Chondrocyte (in vitro differentiated cells): Measurements from ENCODE around the gene LPIN1. TPM values are rescaled to one million over a fixed set of nuclear protein-coding genes. Genes with fewer than 3 reads are reported as not detected.

Experiments used
- DNase-seq: peaks from one replicate; pipeline ENCODE4 v3.0.0; 2021; ENCODE audit warnings: mixed read lengths, low spot score
- H3K27ac Mint-ChIP-seq: one replicate; pipeline ENCODE4 v1.8.0; 2021; ENCODE audit warnings: mild to moderate bottlenecking, moderate library complexity, mixed read lengths; ENCODE audit not compliant: unreplicated experiment
- H3K27me3 Mint-ChIP-seq: 2 replicates; pipeline ENCODE4 v1.8.0; 2021; ENCODE audit warnings: low read depth, mixed read lengths
- H3K36me3 Mint-ChIP-seq: 2 replicates; pipeline ENCODE4 v1.8.0; 2021; ENCODE audit warnings: low read depth, mixed read lengths
- H3K4me1 Mint-ChIP-seq: 2 replicates; pipeline ENCODE4 v1.8.0; 2021; ENCODE audit warnings: low read depth, mild to moderate bottlenecking, mixed read lengths
- H3K4me3 Mint-ChIP-seq: one replicate; pipeline ENCODE4 v1.8.0; 2021; ENCODE audit warnings: mild to moderate bottlenecking, moderate library complexity, mixed read lengths; ENCODE audit not compliant: unreplicated experiment
- H3K9me3 Mint-ChIP-seq: 2 replicates; pipeline ENCODE4 v1.8.0; 2021; ENCODE audit warnings: low read depth, mixed read lengths
- CTCF ChIP-seq: fragments of 200-600 bp; sonication (generic); IDR thresholded peaks from 2 replicates; pipeline ENCODE4 v1.5.0; 2021; ENCODE audit warnings: antibody characterized with exemption, mild to moderate bottlenecking, moderate library complexity
- total RNA-seq: library from RNA; stranded (reverse); gene quantifications from 3 replicates; pipeline ENCODE4 v1.2.1, GENCODE V29; 2021

The LPIN1 gene
- total RNA-seq, 1 donor from 2014 or later: 17.5 TPM

- no peak for DNase-seq
- H3K9me3 Mint-ChIP-seq: no peaks in the 10 kb centered on the region
- TF ChIP-seq CTCF: no peak
- H3K4me3 Mint-ChIP-seq: no peak overlapping the region
- peak overlapping the region; percentile 1 for H3K27ac Mint-ChIP-seq
- no peaks in the 10 kb centered on the region for H3K36me3 Mint-ChIP-seq
- peaks cover 54% of the 10 kb centered on the region for H3K4me1 Mint-ChIP-seq
- no peaks in the 10 kb centered on the region for H3K27me3 Mint-ChIP-seq
Measured at GRCh38 chr2:11749646-11750349, 3.4 kb downstream of the LPIN1 start.

- Mint-ChIP-seq H3K27ac (no peak overlapping the region), H3K4me1 (peaks cover 49% of the 10 kb centered on the region), H3K36me3 (no peaks in the 10 kb centered on the region), H3K4me3 (no peak overlapping the region), H3K27me3 (no peaks in the 10 kb centered on the region), H3K9me3 (no peaks in the 10 kb centered on the region)
- DNase-seq: no peak
- TF ChIP-seq CTCF: no peak
Measured at GRCh38 chr2:11750422-11750821, 4.0 kb downstream of the LPIN1 start.

GRCh38 chr2:11750917-11751316 is 4.5 kb downstream of the LPIN1 start:
- Mint-ChIP-seq H3K27me3 (no peaks in the 10 kb centered on the region), H3K4me1 (peaks cover 49% of the 10 kb centered on the region), H3K36me3 (no peaks in the 10 kb centered on the region), H3K27ac (no peak overlapping the region), H3K9me3 (no peaks in the 10 kb centered on the region), H3K4me3 (no peak overlapping the region)
- no peak for DNase-seq
- no peak for TF ChIP-seq CTCF

- Mint-ChIP-seq H3K27me3 (no peaks in the 10 kb centered on the region), H3K9me3 (no peaks in the 10 kb centered on the region), H3K4me3 (no peak overlapping the region), H3K36me3 (no peaks in the 10 kb centered on the region), H3K27ac (no peak overlapping the region), H3K4me1 (peaks cover 36% of the 10 kb centered on the region)
- no peak for TF ChIP-seq CTCF
- DNase-seq: no peak
Measured at GRCh38 chr2:11752906-11753305, 6.5 kb downstream of the LPIN1 start.

- no peak overlapping the region for H3K4me3 Mint-ChIP-seq
- H3K9me3 Mint-ChIP-seq: no peaks in the 10 kb centered on the region
- no peak for TF ChIP-seq CTCF
- H3K27me3 Mint-ChIP-seq: no peaks in the 10 kb centered on the region
- peaks cover 1% of the 10 kb centered on the region for H3K36me3 Mint-ChIP-seq
- peaks cover 32% of the 10 kb centered on the region for H3K4me1 Mint-ChIP-seq
- no peak for DNase-seq
- H3K27ac Mint-ChIP-seq: no peak overlapping the region
Measured at GRCh38 chr2:11753452-11753885, 7.0 kb downstream of the LPIN1 start.
